Esophagus muscularis mucosa (tissue), 4 donors: ENCODE data around the gene SPOCK3. TPM values are rescaled to one million over a fixed set of nuclear protein-coding genes. Genes with fewer than 3 reads are reported as not detected.

ENCODE experiments used
- DNase-seq: peaks from one replicate; pipeline ENCODE4 v3.0.0-alpha.2; 2017; ENCODE audit errors: extremely low spot score
- H3K27ac ChIP-seq, 4 donors: fragments of 200-600 bp; sonication (generic); replicated peaks in 1 of 4; 1 replicate in 3 of 4; 2 replicates in 1 of 4; pipeline ENCODE4 v1.5.1; 2016 to 2019; ENCODE audit warnings: mild to moderate bottlenecking in 1 of 4
- H3K27me3 ChIP-seq, 4 donors: fragments of 200-600 bp; sonication (generic); one replicate each; pipeline versions ENCODE4 v1.5.1 to v1.6.0; 2016 to 2019
- H3K36me3 ChIP-seq, 4 donors: fragments of 200-600 bp; sonication (generic); one replicate each; pipeline ENCODE4 v1.5.1; 2016 to 2019
- H3K4me1 ChIP-seq, 4 donors: fragments of 200-600 bp; sonication (generic); one replicate each; pipeline ENCODE4 v1.5.1; 2016 to 2019
- H3K4me3 ChIP-seq, 4 donors: fragments of 200-600 bp; sonication (generic); 1 replicate in 2 of 4; 2 replicates in 2 of 4; pipeline ENCODE4 v1.5.1; 2016 to 2019; ENCODE audit warnings: mild to moderate bottlenecking in 4 of 4, moderate library complexity in 1 of 4
- H3K9me3 ChIP-seq, 4 donors: fragments of 200-600 bp; sonication (generic); 1 replicate in 3 of 4; 2 replicates in 1 of 4; pipeline ENCODE4 v1.5.1; 2016 to 2019
- CTCF ChIP-seq, 3 experiments: fragments of 200-600 bp in 2 of 3; fragments of 450-650 bp in 1 of 3; sonication (generic) in 2 of 3; IDR thresholded peaks; one replicate each; pipeline ENCODE4 v1.5.1; 2017 to 2019; ENCODE audit warnings: antibody characterized with exemption in 3 of 3, mild to moderate bottlenecking in 2 of 3, moderate library complexity in 1 of 3
- EP300 ChIP-seq: sonication (generic); formaldehyde crosslinking; IDR thresholded peaks from one replicate; pipeline ENCODE4 v1.6.1; 2017; ENCODE audit warnings: antibody characterized with exemption
- POLR2A ChIP-seq: fragments of 450-650 bp; IDR thresholded peaks from one replicate; pipeline ENCODE4 v1.6.1; 2017; ENCODE audit warnings: antibody characterized with exemption, moderate library complexity, mild to moderate bottlenecking, low read depth
- POLR2AphosphoS5 ChIP-seq, 2 donors: sonication (generic); formaldehyde crosslinking; IDR thresholded peaks; one replicate each; pipeline ENCODE4 v1.6.1; 2017; ENCODE audit warnings: antibody characterized with exemption in 2 of 2
- WGBS: methylation state at CpG from one replicate; pipeline ENCODE4 v1.1.5; 2018; 5-methylcytosine and 5-hydroxymethylcytosine counted together
- intact Hi-C: fragments of 100-400 bp; cut with DNase I; formaldehyde crosslinking; loops from one replicate; pipeline ENCODE4 v1.15.1; 2023
- total RNA-seq, 4 donors: library from RNA; depleted of rRNA; stranded (reverse); fragments of >200 nt; gene quantifications; one replicate each; pipeline versions ENCODE4 v1.1.0 to v1.2.1, GENCODE V29; 2016

The SPOCK3 gene
- total RNA-seq, 4 donors from 2014 or later, result 0.52 to 5.0 (median 2.3) TPM

GRCh38 chr4:166827167-166827566 is 407.1 kb downstream of the SPOCK3 start:
- Histone ChIP-seq H3K4me3 (no peak overlapping the region), H3K9me3 (no peaks in the 10 kb centered on the region), H3K27ac (no peak overlapping the region), H3K27me3 (no peaks in the 10 kb centered on the region), H3K4me1 (no peaks in the 10 kb centered on the region), H3K36me3 (no peaks in the 10 kb centered on the region)
- TF ChIP-seq EP300, result no peak
- no peak for TF ChIP-seq CTCF (IDR thresholded peaks at IDR 0.05)
- TF ChIP-seq POLR2AphosphoS5 (IDR thresholded peaks at IDR 0.05), result no peak
- TF ChIP-seq POLR2A, result no peak
- 58% methylated on average over 1 of the region's 1 CpG for WGBS
- intact Hi-C loops, result no loop called here
- DNase-seq, result no peak

- no peak for DNase-seq
- Histone ChIP-seq H3K4me3 (no peak overlapping the region), H3K27ac (no peak overlapping the region), H3K27me3 (no peaks in the 10 kb centered on the region), H3K4me1 (no peaks in the 10 kb centered on the region), H3K36me3 (no peaks in the 10 kb centered on the region), H3K9me3 (no peaks in the 10 kb centered on the region)
- intact Hi-C loops, result no loop called here
- 55% methylated on average over 3 of the region's 3 CpGs for WGBS
- TF ChIP-seq POLR2AphosphoS5 (IDR thresholded peaks at IDR 0.05) (no peak), EP300 (no peak), POLR2A (no peak), CTCF (IDR thresholded peaks at IDR 0.05) (no peak)
These were observed 410.4 kb downstream of the SPOCK3 start for GRCh38 chr4:166823848-166824247.

GRCh38 chr4:166823126-166823525 is 411.2 kb downstream of the SPOCK3 start:
- Histone ChIP-seq H3K9me3 (no peaks in the 10 kb centered on the region), H3K27ac (no peak overlapping the region), H3K4me1 (no peaks in the 10 kb centered on the region), H3K27me3 (no peaks in the 10 kb centered on the region), H3K36me3 (no peaks in the 10 kb centered on the region), H3K4me3 (no peak overlapping the region)
- intact Hi-C loops, result no loop called here
- DNase-seq, result no peak
- TF ChIP-seq POLR2A (no peak), POLR2AphosphoS5 (IDR thresholded peaks at IDR 0.05) (no peak), EP300 (no peak), CTCF (IDR thresholded peaks at IDR 0.05) (no peak)
- 25% methylated on average over 1 of the region's 1 CpG for WGBS

- Histone ChIP-seq H3K36me3 (no peaks in the 10 kb centered on the region), H3K4me1 (no peaks in the 10 kb centered on the region), H3K4me3 (no peak overlapping the region), H3K27me3 (no peaks in the 10 kb centered on the region), H3K27ac (no peak overlapping the region), H3K9me3 (no peaks in the 10 kb centered on the region)
- DNase-seq, result no peak
- WGBS, result 67% methylated on average over 4 of the region's 4 CpGs
- intact Hi-C loops, result no loop called here
- TF ChIP-seq POLR2AphosphoS5 (IDR thresholded peaks at IDR 0.05) (no peak), POLR2A (no peak), EP300 (no peak), CTCF (IDR thresholded peaks at IDR 0.05) (no peak)
These were observed 411.9 kb downstream of the SPOCK3 start for GRCh38 chr4:166822386-166822785.

DNA sequence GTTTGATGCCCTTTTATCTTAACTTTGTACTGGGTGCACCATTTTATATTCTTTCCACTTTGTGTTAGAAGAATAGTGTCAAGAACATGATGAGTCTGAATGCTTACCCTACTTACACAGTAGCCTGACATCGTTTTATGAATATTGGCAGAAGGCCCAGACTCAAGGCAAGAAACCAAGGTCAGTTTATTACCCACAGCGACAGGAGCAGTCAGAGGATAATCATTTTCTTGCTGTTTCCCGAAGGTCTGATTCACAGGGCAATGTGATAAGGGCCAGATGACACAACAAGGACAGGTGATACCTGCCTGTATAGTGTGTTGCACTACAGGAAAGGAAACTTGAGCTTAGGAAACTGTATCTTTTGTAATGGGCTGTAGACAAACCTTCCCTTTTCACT is 417.4 kb downstream of the SPOCK3 start:
- Histone ChIP-seq H3K27me3 (no peaks in the 10 kb centered on the region), H3K36me3 (no peaks in the 10 kb centered on the region), H3K4me1 (no peaks in the 10 kb centered on the region), H3K4me3 (no peak overlapping the region), H3K9me3 (no peaks in the 10 kb centered on the region), H3K27ac (no peak overlapping the region)
- intact Hi-C loops, result no loop called here
- TF ChIP-seq POLR2AphosphoS5 (IDR thresholded peaks at IDR 0.05) (no peak), CTCF (IDR thresholded peaks at IDR 0.05) (no peak), POLR2A (no peak)
- no peak for DNase-seq
- 63% methylated on average over 3 of the region's 3 CpGs for WGBS
